Measurements from ENCODE around the gene ADGRB3. TPM values are rescaled to one million over a fixed set of nuclear protein-coding genes. Genes with fewer than 3 reads are reported as not detected.
"Not testable (repeated sequence)": the region's sequence is repeated elsewhere in the genome, so short reads cannot be mapped to it uniquely, and the experiment has no call there.

ADGRB3 gene
- total and polyA plus RNA-seq, 8 donors: 0.19 to 16.0 (median 0.61) TPM; not detected in 1

GRCh38 chr6:69285054-69285453 is 650.0 kb downstream of the ADGRB3 start:
- WGBS, 5 donors: 57 to 68% (median 63%) methylated on average over 2 of the region's 2 CpGs
- intact Hi-C loops (cut with DNase I; ENCODE audit: low total_unique reads): no loop called here
- Histone ChIP-seq H3K4me3 (no peak overlapping the region), H3K36me3 (no peaks in the 10 kb centered on the region), H3K4me1 (no peaks in the 10 kb centered on the region), H3K27ac (no peak overlapping the region), H3K9me3 (peaks cover 0 to 3% (median 0%) of the 10 kb centered on the region in 4 donors), H3K27me3 (no peaks in the 10 kb centered on the region)
- TF ChIP-seq EP300 (IDR thresholded peaks at IDR 0.05) (no peak), CTCF (IDR thresholded peaks at IDR 0.05) (no peak)
- DNase-seq: no peak

GRCh38 chr6:69286331-69286730 is 651.2 kb downstream of the ADGRB3 start:
- TF ChIP-seq CTCF (IDR thresholded peaks at IDR 0.05): no peak
- TF ChIP-seq POLR2A (IDR thresholded peaks at IDR 0.05): no peak
- TF ChIP-seq EP300 (IDR thresholded peaks at IDR 0.05): no peak
- no peak for TF ChIP-seq POLR2AphosphoS5 (IDR thresholded peaks at IDR 0.05)
- peaks cover 0 to 3% (median 0%) of the 10 kb centered on the region in 4 donors for H3K9me3 ChIP-seq
- H3K27ac ChIP-seq: no peak overlapping the region
- no peak for DNase-seq
- H3K36me3 ChIP-seq: no peaks in the 10 kb centered on the region
- intact Hi-C loops (cut with DNase I; ENCODE audit: low total_unique reads): no loop called here
- H3K4me1 ChIP-seq: no peaks in the 10 kb centered on the region
- 65 to 84% (median 70%) methylated on average over 2 of the region's 2 CpGs for WGBS, 5 donors
- no peaks in the 10 kb centered on the region for H3K27me3 ChIP-seq
- H3K4me3 ChIP-seq: no peak overlapping the region

- H3K4me1 ChIP-seq; H3K36me3 ChIP-seq; intact Hi-C loops (cut with DNase I; ENCODE audit: low total_unique reads); H3K27ac ChIP-seq; H3K27me3 ChIP-seq; H3K4me3 ChIP-seq; H3K9me3 ChIP-seq; DNase-seq: not testable (repeated sequence)
- WGBS, 5 donors: 85 to 93% (median 90%) methylated on average over 5 of the region's 5 CpGs
Measured at GRCh38 chr6:69288198-69288597, 653.1 kb downstream of the ADGRB3 start.

GRCh38 chr6:69289689-69290495 is 654.8 kb downstream of the ADGRB3 start:
- no peaks in the 10 kb centered on the region for H3K4me1 ChIP-seq
- WGBS, 5 donors: 71 to 75% (median 74%) methylated on average over 8 of the region's 8 CpGs
- H3K27me3 ChIP-seq: no peaks in the 10 kb centered on the region
- DNase-seq: no peak
- H3K27ac ChIP-seq: no peak overlapping the region
- H3K9me3 ChIP-seq: peaks cover 0 to 3% (median 0%) of the 10 kb centered on the region in 4 donors
- H3K4me3 ChIP-seq: no peak overlapping the region
- no peaks in the 10 kb centered on the region for H3K36me3 ChIP-seq
- intact Hi-C loops (cut with DNase I; ENCODE audit: low total_unique reads): no loop called here
- TF ChIP-seq POLR2A (IDR thresholded peaks at IDR 0.05) (no peak), EP300 (IDR thresholded peaks at IDR 0.05) (no peak), POLR2AphosphoS5 (IDR thresholded peaks at IDR 0.05) (no peak), CTCF (IDR thresholded peaks at IDR 0.05) (no peak)

GRCh38 chr6:69293471-69293870 is 658.4 kb downstream of the ADGRB3 start:
- Histone ChIP-seq H3K4me3 (no peak overlapping the region), H3K27ac (no peak overlapping the region), H3K27me3 (no peaks in the 10 kb centered on the region), H3K36me3 (no peaks in the 10 kb centered on the region), H3K4me1 (no peaks in the 10 kb centered on the region), H3K9me3 (no peaks in the 10 kb centered on the region)
- TF ChIP-seq POLR2A (IDR thresholded peaks at IDR 0.05) (no peak), EP300 (IDR thresholded peaks at IDR 0.05) (no peak), CTCF (IDR thresholded peaks at IDR 0.05) (no peak), POLR2AphosphoS5 (IDR thresholded peaks at IDR 0.05) (no peak)
- WGBS, 5 donors: 50 to 66% (median 53%) methylated on average over 4 of the region's 4 CpGs
- DNase-seq: no peak
- intact Hi-C loops (cut with DNase I; ENCODE audit: low total_unique reads): no loop called here
